ENCODE results near the gene MTHFD2.

GRCh38 chr2:74222300-74222650 is 23.9 kb downstream of the MTHFD2 start:
- no peak for TF ChIP-seq CTCF (IDR thresholded peaks at IDR 0.05)
- TF ChIP-seq POLR2A (IDR thresholded peaks at IDR 0.05), result no peak
- no peak for TF ChIP-seq EP300 (IDR thresholded peaks at IDR 0.05; ENCODE audit: low read depth)
- TF ChIP-seq POLR2AphosphoS5 (IDR thresholded peaks at IDR 0.05), result no peak
